ENCODE data around the gene ST14. TPM values are rescaled to one million over a fixed set of nuclear protein-coding genes. Genes with fewer than 3 reads are reported as not detected.

ST14 gene
- total and polyA plus RNA-seq, 12 donors: 0.30 to 5.7 (median 0.67) TPM

- ATAC-seq (peak; percentile 38 to 76 (median 60)), DNase-seq (peak in 1 of 2 donors; percentile 27)
- H3K9me3 ChIP-seq: no peaks in the 10 kb centered on the region
- peak in 7 of 9 donors; percentile 12 to 52 (median 34) for TF ChIP-seq CTCF (IDR thresholded peaks at IDR 0.05)
- H3K4me3 ChIP-seq: no peak overlapping the region
- 71 to 72% methylated on average over 15 of the region's 15 CpGs for WGBS, 2 donors
- H3K27ac ChIP-seq: peak overlapping the region in 9 of 10 donors; percentile 12 to 87 (median 54)
- peaks cover 0 to 51% (median 26%) of the 10 kb centered on the region in 9 donors for H3K36me3 ChIP-seq
- H3K27me3 ChIP-seq: no peaks in the 10 kb centered on the region
- intact Hi-C loops (cut with DNase I): loop anchor here in 1 of 10 donors (1.0 kb wide), 1 partner anchor 34 kb away; no protein-coding TSS in a partner anchor
- peaks cover 6 to 65% (median 31%) of the 10 kb centered on the region in 9 donors for H3K4me1 ChIP-seq
Observed at GRCh38 chr11:130145975-130146776, 13.4 kb upstream of the ST14 start.

- Histone ChIP-seq H3K4me1 (peaks cover 6 to 62% (median 26%) of the 10 kb centered on the region in 9 donors), H3K36me3 (peaks cover 0 to 45% (median 21%) of the 10 kb centered on the region in 9 donors), H3K27ac (peak overlapping the region in 9 of 10 donors; percentile 12 to 87 (median 54)), H3K9me3 (no peaks in the 10 kb centered on the region), H3K4me3 (no peak overlapping the region), H3K27me3 (no peaks in the 10 kb centered on the region)
- DNase-seq: peak in 1 of 2 donors; percentile 47
- WGBS, 2 donors: 34 to 48% methylated on average over 5 of the region's 5 CpGs
- no peak for TF ChIP-seq CTCF (IDR thresholded peaks at IDR 0.05)
- intact Hi-C loops (cut with DNase I): loop anchor here in 1 of 10 donors (1.0 kb wide), 1 partner anchor 34 kb away; no protein-coding TSS in a partner anchor
- peak; percentile 66 to 86 (median 79) for ATAC-seq
Observed at GRCh38 chr11:130146796-130147195, 12.8 kb upstream of the ST14 start.

- Histone ChIP-seq H3K4me3 (no peak overlapping the region), H3K36me3 (peaks cover 0 to 27% (median 14%) of the 10 kb centered on the region in 9 donors), H3K4me1 (peaks cover 6 to 44% (median 16%) of the 10 kb centered on the region in 9 donors), H3K27ac (no peak overlapping the region), H3K9me3 (no peaks in the 10 kb centered on the region), H3K27me3 (no peaks in the 10 kb centered on the region)
- ATAC-seq (no peak), DNase-seq (no peak)
- intact Hi-C loops (cut with DNase I): no loop called here
- WGBS, 2 donors: 95 to 97% methylated on average over 12 of the region's 12 CpGs
- no peak for TF ChIP-seq CTCF (IDR thresholded peaks at IDR 0.05)
Observed at GRCh38 chr11:130148796-130149326, 10.7 kb upstream of the ST14 start.

- intact Hi-C loops (cut with DNase I): no loop called here
Observed at GRCh38 chr11:130150790-130151189, 8.8 kb upstream of the ST14 start.

More at GRCh38 chr11:130150790-130151189, 8.8 kb upstream of the ST14 start:
- no peak overlapping the region for H3K4me3 ChIP-seq
- no peak overlapping the region for H3K27ac ChIP-seq
- ATAC-seq (no peak), DNase-seq (no peak)
- no peaks in the 10 kb centered on the region for H3K27me3 ChIP-seq
- 93 to 94% methylated on average over 7 of the region's 7 CpGs for WGBS, 2 donors
- TF ChIP-seq CTCF (IDR thresholded peaks at IDR 0.05): no peak
- peaks cover 6 to 39% (median 11%) of the 10 kb centered on the region in 9 donors for H3K4me1 ChIP-seq
- H3K9me3 ChIP-seq: no peaks in the 10 kb centered on the region
- peaks cover 0 to 9% (median 0%) of the 10 kb centered on the region in 9 donors for H3K36me3 ChIP-seq

All from heart right ventricle (tissue), 16 donors.